HG03460 (cell line): ENCODE data around the gene CNTFR.
"Not testable (repeated sequence)": the region's sequence is repeated elsewhere in the genome, so short reads cannot be mapped to it uniquely, and the experiment has no call there.

Experiments used
- ATAC-seq: cut with Tn5 transposase; IDR thresholded peaks from one replicate; pipeline ENCODE4 v1.9.1; 2021; ENCODE audit not compliant: unreplicated experiment

The CNTFR gene

GRCh38 chr9:34555500-34555899 lies 34.0 kb downstream of the CNTFR start:
- no peak for ATAC-seq

- no peak for ATAC-seq
Measured at GRCh38 chr9:34555002-34555348, 34.5 kb downstream of the CNTFR start.

- ATAC-seq: no peak
Measured at GRCh38 chr9:34554211-34555001, 35.1 kb downstream of the CNTFR start.

- ATAC-seq: no peak
Measured at GRCh38 chr9:34553511-34554021, 36.0 kb downstream of the CNTFR start.

- no peak for ATAC-seq
Measured at GRCh38 chr9:34552986-34553385, 36.5 kb downstream of the CNTFR start.

- ATAC-seq: no peak
Measured at GRCh38 chr9:34552606-34552981, 36.9 kb downstream of the CNTFR start.

- no peak for ATAC-seq
Measured at GRCh38 chr9:34551751-34552605, 37.5 kb downstream of the CNTFR start.

GRCh38 chr9:34550681-34551270 lies 38.7 kb downstream of the CNTFR start:
- ATAC-seq: no peak

GRCh38 chr9:34550016-34550680 lies 39.4 kb downstream of the CNTFR start:
- ATAC-seq: no peak

- no peak for ATAC-seq
Measured at GRCh38 chr9:34549407-34549732, 40.2 kb downstream of the CNTFR start.

GRCh38 chr9:34547960-34548611 lies 41.4 kb downstream of the CNTFR start:
- ATAC-seq: no peak

- ATAC-seq: no peak
Measured at GRCh38 chr9:34546834-34547827, 42.4 kb downstream of the CNTFR start.

GRCh38 chr9:34546102-34546833 lies 43.3 kb downstream of the CNTFR start:
- no peak for ATAC-seq

GRCh38 chr9:34545497-34545896 lies 44.0 kb downstream of the CNTFR start:
- no peak for ATAC-seq

- no peak for ATAC-seq
Measured at GRCh38 chr9:34544035-34544434, 45.5 kb downstream of the CNTFR start.

- no peak for ATAC-seq
Measured at GRCh38 chr9:34541540-34541939, 48.0 kb downstream of the CNTFR start.

- ATAC-seq: no peak
Measured at GRCh38 chr9:34540827-34541226, 48.7 kb downstream of the CNTFR start.

- no peak for ATAC-seq
Measured at GRCh38 chr9:34536685-34537084, 52.8 kb downstream of the CNTFR start.

GRCh38 chr9:34532041-34532440 lies 57.5 kb downstream of the CNTFR start:
- not testable (repeated sequence) for ATAC-seq
